GM20431 (cell line): ENCODE measurements around the gene COMMD6.
"Not testable (repeated sequence)": the region's sequence is repeated elsewhere in the genome, so short reads cannot be mapped to it uniquely, and the experiment has no call there.

Experiments used
- in situ Hi-C: fragments of 300-500 bp; cut with MseI, MboI; formaldehyde crosslinking; loops from one replicate; pipeline ENCODE4 v1.15.0; 2020; ENCODE audit warnings: low sequenced_read_pairs; ENCODE audit not compliant: unreplicated experiment

Gene COMMD6

DNA sequence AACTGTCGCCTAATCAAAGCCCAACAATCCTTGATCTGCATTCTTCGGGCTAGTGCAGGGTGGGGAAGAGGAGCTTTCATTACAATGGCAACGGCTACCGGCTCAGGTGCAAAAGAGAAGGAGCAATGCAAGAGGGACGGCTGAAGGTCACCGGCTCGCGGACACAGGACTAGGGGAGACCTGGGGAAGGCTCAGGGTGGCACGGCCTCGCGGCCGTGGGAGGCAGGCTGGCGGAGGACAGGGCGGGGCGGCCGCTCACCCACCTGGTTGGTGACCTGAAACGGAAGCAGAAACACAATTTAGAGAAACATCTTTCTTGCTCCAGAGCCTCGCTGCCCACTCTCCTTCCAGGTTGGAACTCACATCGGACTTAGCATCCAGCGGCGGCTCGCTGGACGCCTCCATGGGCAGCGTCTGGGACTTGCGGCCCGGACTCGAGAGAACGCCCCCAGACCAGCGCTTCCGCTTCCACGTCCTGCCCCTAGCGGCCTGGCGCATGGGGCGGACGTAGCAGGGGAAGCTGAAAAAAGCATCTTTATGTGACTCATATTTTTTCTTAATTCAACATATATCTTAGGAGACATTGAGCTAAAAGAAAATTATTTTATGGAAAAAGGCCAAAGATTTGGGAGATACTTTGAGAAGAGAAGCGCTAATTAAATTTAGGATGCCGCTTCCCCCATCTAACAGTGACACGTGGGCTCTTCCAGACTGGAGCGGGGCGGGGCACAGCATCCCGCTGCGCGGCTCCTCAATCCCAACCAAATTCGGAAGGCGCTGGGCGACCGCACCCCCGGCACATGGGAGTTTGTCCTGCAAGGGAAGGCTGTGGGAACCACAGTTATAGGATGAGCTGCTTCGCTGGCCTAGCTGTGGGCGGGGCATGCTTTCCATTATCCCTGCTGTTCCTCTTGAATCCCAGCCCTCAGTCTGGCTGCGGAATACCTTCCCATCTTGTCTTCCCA is at the start of gene COMMD6:
Gene COMMD6 (minus strand): TSS at position 441 of the 965 bp plus-strand sequence. CDS start 36 bp downstream, at position 405.
- in situ Hi-C loops, result no loop called here

DNA sequence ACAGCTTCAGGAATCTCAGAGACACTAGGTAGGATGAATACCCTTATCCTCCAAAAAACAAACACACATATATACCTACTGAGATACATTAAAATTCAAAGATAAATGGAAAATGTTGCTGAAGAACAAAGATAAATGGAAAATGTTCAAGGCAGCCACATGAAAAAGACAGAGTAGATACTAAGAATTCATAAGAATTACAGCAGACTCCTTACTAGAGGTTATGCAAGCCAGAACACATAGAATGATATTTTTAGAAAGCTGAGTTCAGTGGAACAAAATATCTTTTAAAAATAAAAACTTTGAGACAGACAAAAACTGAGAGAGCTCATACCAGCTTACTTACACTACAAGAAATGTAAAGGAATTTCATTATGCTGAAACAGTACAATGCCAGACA is 47.5 kb upstream of the COMMD6 start:
- in situ Hi-C loops, result no loop called here

DNA sequence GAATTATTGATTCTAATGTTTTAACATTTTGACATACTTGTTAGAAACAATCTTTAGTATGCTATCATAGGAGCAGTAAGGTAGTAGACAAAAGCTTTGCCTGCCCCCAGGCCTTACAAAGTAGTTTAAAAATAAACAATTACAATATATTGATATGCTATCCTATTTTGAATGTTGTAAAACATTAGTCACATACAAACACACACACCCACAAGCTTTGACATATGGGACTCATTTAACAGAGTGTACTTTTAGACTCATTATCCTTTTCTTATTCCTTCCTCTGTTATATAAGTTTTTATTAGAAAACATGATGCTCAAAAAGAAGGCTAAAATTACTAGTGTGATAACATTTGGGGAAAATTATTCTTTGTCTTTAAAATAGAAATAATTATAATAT is 45.5 kb upstream of the COMMD6 start:
- in situ Hi-C loops, result no loop called here

DNA sequence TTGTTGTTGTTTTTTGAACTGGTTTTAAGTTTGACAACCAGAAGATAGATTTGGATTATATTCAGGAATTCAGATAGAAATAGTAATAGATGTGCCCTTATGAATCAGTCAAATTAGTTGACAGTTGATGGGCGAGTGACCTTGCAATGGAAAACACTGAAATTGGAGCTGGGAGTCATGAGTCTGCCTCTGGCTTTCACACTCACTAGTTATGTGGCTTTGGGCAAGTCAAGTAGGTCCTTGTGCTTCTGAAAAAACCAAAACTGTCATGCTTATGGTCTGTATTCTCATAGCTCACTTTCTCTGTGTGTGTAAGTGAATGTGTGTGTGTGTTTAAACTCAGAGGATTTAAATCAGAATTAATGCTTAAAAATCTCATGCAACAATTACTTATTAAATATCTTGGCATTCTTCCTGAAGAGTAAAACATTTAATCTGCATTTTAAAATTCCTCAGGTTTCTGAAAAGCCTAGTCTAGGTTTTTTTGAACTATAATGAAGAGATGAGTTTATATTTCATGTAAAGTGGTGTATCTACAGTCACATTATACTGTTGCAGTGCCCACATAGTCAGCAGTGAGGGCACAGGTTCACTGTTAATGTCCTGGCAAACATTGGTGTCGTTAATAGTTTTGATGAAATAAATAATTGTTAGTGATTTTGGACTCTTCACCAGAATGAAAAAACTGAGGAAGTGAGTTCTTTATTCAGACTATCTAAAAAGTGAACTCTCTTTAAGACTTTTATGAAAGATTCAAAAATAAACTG is 44.4 kb upstream of the COMMD6 start:
- in situ Hi-C loops, result no loop called here

DNA sequence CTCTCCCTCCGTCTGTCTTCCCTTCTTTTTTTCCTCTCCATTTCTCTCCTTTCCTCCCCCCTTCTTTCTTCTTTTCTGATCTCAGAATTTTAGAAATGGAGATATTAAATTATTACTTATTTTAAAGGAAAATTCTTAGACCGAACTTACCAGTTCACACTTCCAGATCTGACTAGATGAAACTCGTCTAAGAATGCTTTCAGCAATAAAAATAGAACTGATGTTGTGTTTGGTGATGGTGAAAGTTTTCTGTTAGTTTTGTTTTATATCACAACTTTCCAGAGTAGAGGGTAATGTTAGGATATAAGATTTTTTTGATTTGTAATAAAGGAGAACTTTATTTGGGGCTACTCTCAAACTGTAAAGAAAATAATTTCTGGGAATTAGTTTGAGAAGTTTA is 41.9 kb upstream of the COMMD6 start:
- in situ Hi-C loops, result no loop called here

DNA sequence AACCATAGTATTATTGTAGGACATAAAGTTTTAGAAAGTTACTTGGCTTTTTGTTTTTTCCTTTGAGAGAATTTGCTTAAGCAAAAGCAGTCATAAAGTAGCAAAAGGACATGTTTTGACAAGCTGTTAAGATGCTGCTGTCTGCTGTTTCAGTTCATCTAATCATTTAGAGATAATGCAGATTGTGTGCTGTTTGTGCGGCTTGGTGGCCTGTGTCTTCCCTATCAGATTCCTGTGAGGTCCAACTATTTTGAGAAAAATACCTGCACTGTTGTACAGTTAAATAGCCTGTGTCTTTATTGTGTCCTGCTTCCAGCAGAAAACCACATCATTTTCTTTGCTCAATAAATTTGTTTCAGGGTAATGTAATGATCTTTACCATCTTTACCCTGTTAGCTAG is 31.9 kb upstream of the COMMD6 start:
- in situ Hi-C loops, result no loop called here

DNA sequence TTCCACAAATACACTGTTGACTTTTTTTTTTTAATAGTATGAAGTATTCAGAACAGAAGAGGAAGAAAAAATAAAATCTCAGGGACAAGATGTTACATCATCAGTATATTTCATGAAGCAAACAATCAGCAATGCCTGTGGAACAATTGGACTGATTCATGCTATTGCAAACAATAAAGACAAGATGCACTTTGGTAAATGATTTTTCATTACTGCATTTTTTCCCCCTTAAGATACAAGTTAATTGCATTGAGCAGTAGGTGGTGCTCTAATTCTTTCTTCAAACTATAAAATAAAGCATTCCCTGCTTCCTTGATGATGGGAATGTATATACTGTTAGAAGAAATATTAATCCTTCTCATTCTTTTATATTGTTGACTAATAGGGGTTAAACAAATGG is 29.0 kb upstream of the COMMD6 start:
- in situ Hi-C loops, result no loop called here

DNA sequence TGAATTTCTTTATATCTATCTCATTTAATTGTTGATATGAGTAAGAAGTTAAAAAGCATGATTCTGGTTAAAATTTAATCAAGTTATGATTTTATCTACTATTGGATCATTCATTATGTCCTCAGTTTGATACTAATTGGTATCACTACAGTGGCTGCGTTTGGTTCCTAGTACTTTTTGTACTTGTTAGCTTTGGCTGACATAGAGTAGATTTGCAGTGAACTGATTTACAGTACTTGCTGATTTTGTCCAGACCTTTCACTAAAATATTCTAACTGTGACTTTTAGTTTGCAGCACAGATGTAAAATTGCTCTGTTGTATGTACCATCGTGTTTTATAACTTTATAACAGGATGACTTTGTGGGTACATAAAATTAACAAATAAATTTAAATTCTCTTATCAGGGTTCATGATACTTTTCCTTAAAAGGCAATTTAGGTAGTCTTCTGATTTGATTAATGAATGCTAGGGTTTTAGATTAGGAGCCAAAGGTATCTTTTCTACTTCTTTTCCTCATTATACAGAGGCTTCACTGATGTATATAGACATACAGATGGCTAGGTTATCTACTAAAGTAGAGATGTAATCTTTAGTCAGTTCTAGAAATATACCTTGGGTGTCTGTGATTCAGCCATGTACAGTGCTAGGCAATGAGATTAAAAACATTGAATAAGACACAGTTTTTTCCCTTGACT is 20.7 kb upstream of the COMMD6 start:
- in situ Hi-C loops, result no loop called here

DNA sequence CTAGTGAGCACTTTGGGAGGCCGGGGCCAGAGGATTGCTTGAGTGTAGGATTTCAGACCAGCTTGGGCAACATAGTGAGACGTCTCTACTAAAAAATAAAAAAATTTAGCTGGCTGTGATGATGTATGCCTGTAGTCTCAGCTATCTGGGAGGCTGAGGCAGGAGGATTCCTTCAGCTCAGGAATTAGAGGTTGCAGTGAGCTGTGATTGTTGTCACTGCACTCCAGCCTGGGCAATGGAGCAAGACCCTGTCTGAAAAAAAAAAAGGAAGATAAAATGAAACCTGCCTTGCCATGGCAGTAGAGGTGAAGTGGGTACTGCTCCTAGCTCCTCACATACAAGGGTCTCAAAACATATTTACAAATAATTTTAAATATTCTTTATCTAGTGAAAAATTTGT is 19.3 kb upstream of the COMMD6 start:
- in situ Hi-C loops, result no loop called here

DNA sequence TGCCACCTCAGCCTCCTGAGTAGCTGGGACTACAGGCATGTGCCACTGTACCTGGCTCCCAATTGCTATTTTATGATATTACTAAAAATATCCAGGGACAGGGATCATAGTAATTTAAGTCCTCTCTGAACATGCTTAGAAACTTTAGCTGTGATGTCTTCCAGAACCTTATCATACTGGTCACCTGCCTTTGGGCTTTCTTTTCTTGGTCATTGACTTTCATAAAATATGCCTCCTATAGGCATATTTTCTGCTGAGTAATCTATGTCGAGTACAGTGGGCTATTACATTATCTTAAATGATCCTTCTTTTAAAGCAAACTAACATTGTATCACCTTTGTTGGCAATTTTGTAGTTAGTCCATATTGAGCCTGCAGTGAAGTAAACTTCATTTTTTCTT is 18.2 kb upstream of the COMMD6 start:
- in situ Hi-C loops, result no loop called here

DNA sequence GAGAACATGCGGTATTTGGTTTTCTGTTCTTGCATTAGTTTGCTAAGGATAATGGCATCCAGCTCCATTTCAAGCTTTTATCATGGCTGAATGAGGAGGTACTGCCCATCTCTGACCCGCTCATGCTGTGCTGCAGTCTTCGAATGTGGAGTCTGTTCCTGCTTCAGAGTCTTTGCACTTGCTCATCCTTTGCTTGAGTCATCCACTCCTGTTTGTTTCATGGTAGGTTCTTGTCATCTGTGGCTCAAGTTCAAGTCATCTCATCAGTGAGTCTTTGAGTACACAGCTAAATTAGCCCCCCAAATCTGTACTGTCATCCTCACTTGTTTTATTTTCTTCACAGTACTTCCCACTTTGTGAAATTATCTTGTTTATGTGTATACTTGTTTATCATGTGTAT is 17.3 kb upstream of the COMMD6 start:
- in situ Hi-C loops, result no loop called here

DNA sequence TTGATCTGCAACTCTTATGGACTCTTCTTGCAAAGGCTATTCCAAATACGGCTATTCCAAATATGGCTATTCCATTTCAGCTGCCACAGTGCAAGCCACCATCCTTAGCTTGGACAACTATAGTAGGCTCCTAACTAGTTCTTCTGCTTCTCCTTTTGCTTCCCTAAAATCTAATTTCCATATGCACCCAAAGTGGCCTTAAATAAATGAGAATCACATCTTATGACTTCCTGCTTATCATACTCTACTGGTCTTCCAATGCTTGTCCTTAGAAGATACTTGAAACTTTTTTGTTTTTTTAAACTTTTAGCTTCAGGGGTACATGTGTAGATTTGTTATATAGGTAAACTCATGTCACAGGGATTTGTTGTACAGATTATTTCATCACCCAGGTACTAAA is 16.8 kb upstream of the COMMD6 start:
- in situ Hi-C loops, result no loop called here

DNA sequence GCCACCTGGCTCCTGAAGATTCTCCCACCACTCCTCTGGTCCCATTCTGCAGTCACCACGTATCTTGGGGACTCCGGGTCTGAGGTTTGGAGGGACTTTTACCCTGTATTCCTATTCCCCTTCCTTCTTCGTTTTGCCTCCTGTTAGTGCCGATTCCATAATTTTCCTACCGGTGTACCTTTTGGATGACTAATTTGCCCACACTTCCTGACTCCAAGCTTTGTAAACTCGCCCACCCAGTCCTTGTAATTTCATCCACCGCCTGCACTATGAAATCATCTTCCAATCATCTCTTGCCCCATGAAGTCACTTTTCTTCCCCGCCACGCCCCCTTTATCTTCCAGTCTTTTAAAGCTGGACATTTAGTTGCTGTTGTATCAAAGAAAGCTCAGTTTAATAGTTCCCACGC is 12.5 kb upstream of the COMMD6 start:
- in situ Hi-C loops, result no loop called here

DNA sequence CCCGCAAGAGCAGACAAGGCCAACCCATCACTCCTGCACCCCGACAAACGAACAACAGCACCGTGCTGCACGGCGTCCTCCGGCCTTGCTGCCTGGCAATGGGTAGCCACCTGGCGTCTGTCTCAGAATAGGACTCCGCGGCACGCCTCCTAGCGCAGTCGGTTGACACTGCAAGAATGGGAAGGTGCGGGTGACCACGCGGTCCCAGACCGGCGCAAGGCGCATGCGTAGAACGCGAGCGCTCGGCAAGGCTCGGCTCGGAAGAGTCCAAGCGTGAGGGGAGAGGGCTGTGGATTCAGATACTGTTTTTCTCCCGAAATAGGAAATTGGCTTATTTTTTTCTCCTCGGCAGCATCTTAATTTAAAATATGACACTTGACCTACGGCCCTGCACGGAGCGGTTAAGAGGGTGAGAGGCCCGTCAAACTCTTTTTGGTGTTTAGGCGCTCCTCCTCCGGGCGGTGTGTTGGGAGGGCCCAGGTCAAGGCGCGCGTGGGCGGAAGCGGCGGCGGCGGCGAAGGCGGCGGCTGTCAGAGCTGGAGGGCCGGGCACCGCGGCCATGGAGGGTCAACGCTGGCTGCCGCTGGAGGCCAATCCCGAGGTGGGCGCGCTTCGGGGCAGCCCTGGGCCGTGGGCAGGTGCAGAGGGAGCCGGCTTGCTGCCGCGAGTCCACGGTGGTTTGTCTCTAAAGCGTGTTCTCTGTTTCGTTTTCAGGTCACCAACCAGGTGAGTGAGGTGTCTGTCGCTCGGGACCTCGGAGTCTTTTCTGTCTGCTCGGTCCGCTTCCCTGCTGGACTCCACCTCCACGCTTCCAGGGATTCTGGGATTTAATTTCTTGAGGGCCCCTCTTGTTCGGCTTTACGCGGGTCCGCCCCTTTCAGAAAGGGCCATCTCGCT is 11.9 kb upstream of the COMMD6 start, which contains the start of gene UCHL3:
Gene UCHL3 (plus strand): TSS at position 530 of the 897 bp plus-strand sequence. CDS start 30 bp downstream, at position 560.
- in situ Hi-C loops, result no loop called here

DNA sequence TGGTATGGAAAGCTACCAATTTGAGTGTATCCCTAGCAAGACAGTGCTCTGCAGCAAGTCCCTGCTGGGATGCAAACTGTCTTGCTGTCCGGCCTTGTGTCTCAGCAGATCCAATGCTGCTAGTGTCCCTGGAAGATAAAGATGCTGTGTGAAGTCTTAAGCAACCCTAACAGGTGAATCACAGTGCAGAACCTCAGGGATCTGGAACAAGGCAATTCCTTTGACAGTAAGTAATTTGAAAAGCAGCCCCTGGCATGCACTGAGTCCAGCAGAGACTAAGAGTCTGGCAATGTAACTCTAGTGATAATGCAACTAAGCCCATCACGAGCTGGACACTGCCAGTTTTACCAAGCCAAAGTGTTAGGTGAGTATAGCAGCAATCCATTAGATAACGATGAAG is 10.3 kb upstream of the COMMD6 start:
- in situ Hi-C loops, result no loop called here

DNA sequence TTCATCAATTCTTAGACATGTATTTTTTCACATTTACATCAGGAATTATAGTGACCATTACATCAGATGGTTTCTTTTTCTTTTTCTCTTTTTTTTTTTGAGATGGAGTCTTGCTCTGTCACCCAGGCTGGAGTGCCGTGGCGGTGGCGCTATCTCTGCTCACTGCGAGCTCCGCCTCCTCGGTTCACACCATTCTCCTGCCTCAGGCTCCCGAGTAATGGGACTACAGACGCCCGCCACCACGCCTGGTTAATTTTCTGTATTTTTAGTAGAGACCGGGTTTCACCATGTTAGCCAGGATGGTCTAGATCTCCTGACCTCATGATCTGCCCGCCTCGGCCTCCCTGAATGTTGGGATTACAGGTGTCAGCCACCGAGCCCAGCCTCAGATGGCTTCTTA is 7.7 kb upstream of the COMMD6 start:
- in situ Hi-C loops, result not testable (repeated sequence)

DNA sequence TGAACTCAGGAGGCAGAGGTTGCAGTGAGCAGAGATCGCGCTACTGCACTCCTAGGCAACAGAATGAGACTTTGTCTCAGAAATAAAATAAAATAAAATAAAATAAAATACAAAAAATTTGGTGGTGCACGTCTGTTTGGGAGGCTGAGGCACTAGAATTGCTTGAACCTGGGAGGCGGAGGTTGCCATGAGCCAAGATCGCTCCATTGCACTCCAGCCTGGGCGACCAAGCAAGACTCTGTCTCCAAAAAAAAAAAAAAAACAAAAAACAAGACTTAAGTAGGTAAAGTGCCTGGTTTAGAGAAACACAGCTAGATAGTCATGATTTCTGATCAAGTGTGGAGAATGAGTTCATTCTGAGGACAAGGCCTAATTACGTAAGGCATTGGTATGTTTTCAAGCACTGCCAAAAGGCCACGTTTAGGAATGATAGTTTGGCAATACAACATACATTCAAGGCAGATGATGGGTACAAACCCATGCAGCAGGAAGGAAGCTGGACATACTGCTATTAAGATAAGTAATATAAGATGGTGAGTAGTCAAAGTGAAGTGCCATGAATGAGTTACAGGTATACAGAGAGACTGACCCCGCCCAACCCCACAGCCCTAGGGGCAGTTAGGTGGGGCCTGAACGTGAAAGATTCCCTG is 7.2 kb upstream of the COMMD6 start:
- in situ Hi-C loops, result no loop called here

DNA sequence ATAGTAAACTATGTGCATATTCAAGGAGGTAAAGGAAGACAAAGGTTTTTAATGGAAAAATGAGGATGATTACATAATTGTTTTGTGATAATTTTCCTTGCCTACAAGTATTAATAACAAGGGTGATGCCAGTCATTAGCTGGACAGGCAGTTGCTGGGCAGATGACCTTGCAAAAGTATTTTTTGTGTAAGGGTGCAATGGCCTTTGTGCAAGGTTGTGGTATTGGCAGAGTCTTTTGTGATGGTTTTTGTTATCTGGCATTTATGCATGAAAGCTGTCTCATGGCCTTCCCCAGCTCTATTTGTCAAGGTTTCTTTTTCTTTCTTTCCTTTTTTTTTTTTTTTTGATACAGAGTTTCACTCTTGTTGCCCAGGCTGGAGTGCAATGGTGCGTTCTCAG is 4.3 kb upstream of the COMMD6 start:
- in situ Hi-C loops, result no loop called here

DNA sequence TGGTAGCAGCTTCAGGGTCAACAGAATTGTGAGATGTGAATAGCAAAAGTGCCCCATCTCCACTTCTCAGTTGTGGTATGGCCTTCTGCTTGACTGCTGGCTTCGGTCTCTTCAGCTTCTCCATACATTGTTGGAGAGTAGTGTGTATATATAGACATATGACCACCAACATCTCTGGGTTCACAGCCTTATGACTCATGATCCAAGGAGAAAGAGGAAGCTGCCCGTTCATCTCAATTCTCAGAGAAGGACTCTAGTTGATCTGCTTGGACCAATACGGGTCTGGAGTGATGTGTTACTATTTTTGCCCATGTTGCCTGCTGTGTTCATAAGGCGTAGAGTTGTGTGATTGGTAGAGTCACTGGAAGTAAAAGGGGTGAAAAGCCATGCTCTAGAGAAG is 3.6 kb upstream of the COMMD6 start:
- in situ Hi-C loops, result no loop called here
